G401 (cell line): ENCODE data around the gene SEMA5A. TPM values are rescaled to one million over a fixed set of nuclear protein-coding genes. Genes with fewer than 3 reads are reported as not detected.

Experiments used
- DNase-seq: peaks from one replicate; pipeline ENCODE4 v3.0.0-alpha.2; 2015; ENCODE audit warnings: low spot score
- in situ Hi-C: cut with HindIII; loops from 2 replicates; pipeline ENCODE4 v1.10.0; 2016; ENCODE audit warnings: low sequenced_read_pairs, mixed read lengths
- total RNA-seq: library from RNA; depleted of rRNA; stranded (reverse); fragments of >200 nt; shearing (Covaris generic); gene quantifications from 2 replicates; pipeline ENCODE4 v1.2.3, GENCODE V29; 2014

Gene SEMA5A
- total RNA-seq, 1 experiment from 2014 or later: 0.95 TPM

DNA sequence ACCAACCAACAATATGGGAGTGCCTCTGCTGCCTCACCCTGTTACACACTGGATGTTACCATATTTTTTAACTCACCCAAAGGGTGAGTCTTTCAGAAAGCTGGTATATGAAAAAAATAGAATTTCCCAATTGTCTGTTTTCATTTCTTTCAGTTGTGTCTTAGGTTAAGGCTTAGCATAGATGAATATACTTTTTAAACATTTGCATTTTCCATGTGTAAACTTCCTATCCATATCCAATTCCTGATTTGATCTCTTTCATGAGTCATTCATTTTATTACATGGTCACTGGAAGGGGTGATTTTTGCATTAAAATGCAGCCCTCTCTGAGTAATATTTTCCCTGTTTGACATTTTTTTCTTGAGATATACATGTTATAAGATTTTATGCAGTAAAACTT, 406.5 kb downstream of the SEMA5A start:
- in situ Hi-C loops: no loop called here
- no peak for DNase-seq

DNA sequence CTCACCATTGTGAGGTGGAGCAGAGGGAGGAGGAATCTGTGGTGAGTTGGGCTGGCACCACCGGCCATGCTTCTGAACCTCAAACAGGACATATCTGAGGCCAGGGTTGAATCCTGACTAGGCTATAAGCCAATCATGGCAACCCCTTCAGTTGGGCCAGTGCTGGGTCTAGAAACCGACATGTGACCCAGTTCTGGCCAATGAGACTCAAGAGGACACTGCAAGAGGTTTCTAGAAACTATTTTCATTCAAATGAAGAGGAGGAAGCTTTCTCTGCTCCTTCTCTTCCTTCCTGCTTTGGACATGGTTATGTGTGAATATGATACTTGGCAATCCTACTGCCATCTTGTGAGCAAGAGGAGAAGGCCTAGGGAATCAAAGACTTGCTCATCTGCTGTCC, 417.7 kb downstream of the SEMA5A start:
- no peak for DNase-seq
- in situ Hi-C loops: no loop called here

DNA sequence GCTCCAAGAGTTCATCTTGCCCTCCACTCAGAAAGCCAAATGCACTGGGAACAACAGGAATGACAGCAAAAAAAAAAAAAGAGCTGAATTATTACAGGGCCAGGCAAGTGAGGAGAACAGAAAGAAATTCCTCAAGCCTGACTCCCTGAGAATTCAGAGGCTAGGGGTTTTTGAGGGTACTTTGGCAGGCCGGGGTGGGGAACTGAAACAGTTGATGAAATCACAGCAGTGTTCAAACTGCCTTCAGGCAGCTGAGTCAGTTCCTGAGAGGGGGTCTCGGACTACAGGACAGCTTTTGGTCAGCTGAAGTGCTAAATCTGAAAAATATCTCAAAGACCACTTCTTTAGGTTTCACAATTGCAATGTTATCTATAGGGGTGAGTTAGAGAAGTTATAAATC, 419.4 kb downstream of the SEMA5A start:
- no peak for DNase-seq
- in situ Hi-C loops: no loop called here

DNA sequence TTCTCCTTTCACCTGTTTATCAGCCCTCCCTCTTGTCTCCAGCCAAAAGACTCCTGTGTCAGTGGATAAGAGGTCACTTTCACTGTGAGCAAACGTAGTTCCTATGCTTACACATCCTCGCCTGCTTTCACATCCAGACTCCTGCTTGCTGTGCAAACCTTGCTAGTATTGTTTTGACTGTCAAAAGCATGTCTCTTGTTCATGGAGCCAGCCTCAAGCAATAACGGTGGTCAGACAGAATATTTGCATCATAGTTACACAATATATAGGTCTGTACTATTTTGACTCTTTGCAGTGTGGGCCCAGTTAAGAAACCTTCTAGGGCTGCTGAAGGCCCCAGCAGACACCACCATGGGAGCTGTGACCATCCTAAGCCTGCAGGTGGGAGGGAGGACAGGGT, 420.0 kb downstream of the SEMA5A start:
- no peak for DNase-seq
- in situ Hi-C loops: no loop called here

DNA sequence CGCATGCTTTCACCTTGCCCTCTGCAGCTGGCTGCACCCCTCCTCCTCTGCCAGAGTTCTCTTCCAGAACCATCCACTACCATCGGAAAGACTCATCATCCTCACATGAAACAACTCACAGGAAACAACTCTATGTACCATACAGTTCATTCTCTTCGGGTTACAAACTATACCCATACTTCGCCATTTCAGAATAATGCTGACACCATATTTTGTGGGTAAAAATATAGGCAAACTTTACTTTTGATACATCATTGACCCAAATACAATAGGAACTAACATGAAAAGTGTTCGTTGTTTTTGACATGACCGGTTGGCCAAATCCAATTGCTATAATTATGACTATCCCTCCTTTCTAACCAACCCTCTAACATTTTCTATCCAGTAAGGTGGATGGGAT, 421.0 kb downstream of the SEMA5A start:
- in situ Hi-C loops: no loop called here
- DNase-seq: no peak

- no peak for DNase-seq
- in situ Hi-C loops: no loop called here
These were observed 421.8 kb downstream of the SEMA5A start for GRCh38 chr5:9124071-9124470.

DNA sequence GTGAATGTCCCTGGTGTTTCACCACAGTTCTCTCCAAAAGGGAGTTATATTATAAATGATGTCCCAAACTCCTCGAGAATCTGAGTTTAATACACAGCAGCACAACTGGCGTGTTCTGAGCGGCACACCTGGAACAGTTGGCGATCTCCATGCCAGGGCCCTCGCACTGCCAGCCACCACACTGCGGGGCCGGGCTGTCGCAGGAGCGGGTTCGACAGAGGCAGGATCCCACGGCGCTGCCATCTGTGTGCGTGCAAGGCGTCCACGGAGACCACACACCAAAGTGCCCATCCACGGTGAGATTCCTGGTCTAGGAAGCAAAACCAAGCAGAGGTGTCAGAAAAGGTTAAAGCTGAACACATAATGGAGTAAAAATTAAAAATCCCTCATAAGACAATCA, 423.3 kb downstream of the SEMA5A start:
- DNase-seq: no peak
- in situ Hi-C loops: no loop called here

DNA sequence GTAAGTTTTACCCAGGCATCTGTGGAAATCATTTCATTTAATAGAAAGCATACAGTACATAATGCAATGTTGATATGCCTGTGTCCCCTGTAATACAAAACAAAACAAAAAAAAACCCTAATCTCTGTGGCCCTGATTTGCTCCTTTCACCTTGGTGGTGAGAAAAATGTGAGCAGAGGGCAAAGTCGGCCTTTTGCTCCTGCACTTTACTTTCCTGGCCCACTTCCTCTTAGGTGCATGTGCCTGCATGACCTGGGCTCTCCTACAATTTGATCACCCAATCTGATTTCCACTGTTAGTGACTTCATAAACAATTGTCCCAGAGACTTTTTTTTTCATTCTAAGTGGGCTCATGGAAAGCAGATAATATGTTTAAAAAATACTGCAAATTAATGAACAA, 424.3 kb downstream of the SEMA5A start:
- DNase-seq: no peak
- in situ Hi-C loops: no loop called here

DNA sequence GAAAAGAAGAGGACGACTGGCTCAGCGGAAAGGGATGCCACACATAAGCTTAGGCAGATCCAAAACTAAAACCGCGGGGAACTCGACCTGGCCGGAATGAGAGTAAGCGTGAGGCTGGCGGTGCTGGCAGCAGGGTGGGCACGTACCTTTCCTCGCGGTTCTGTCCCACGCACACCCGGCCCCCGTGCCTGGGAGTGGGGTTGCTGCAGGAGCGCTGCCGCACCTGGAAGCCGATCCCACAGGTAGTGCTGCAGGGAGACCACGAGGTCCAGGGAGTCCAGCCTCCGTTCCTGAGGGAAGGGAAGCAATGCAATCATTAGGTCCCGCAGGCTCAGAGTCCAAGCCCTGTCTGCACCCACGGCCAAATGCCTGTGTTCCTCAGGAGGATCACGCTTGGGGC, 427.0 kb downstream of the SEMA5A start:
- in situ Hi-C loops: no loop called here

GRCh38 chr5:9115093-9115492, 430.8 kb downstream of the SEMA5A start:
- no peak for DNase-seq
- in situ Hi-C loops: no loop called here

More for the DNA sequence above, 427.0 kb downstream of the SEMA5A start:
- DNase-seq: no peak

DNA sequence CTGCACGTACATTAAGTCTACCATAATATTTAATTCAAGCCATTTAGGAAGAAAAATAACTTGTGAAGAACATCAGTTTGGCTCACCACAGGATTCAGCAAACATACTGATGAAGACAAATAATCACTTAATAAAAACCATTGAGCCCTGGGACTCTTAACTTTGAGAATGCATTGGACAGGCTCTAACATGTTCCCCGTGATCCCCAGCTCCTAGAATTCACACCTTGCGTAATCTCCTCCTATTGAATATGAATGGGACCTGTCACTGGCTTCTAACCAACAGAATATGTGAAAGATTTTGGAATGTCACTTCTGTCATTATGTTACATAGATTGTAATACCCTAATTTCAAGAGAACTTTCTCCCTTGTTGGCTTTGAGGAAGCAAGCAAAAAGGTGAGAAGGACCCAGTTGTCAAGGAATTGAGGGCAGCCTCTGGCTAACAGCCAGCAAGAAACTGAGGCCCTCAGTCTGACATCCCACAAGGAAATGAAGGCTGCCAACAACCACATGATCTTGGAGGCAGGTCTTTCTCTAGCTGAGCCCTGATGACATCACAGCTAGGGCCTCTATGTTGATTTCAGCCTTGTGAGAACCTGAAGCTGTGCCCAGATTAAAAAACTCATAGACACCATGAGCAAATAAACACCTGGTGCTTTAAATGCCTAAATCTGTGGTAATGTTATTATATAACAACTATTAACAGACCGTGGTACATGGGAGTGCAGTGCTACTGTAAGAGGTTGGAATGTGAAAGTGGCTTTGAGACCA, 433.2 kb downstream of the SEMA5A start:
- in situ Hi-C loops: no loop called here
- DNase-seq: no peak

DNA sequence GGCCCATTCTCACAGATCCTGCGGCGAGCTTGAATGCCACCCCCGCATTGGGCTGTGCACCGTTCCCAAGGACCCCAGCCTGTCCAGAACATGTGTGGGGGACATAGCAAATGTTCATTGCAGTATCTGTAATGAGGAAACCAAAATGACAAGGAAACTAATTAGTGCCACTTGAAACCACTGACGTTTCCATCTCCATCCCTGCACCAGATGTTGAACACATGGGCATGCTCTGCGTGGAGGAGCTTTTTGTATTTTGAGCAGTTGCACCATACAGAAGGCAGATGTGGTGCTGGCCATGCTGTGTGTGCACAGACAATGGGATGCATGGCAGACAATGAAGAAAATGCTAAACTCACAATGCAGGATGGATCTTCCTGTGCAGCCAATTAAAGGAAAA, 437.7 kb downstream of the SEMA5A start:
- in situ Hi-C loops: no loop called here
- DNase-seq: no peak

GRCh38 chr5:9105851-9106250, 440.0 kb downstream of the SEMA5A start:
- no peak for DNase-seq
- in situ Hi-C loops: no loop called here

DNA sequence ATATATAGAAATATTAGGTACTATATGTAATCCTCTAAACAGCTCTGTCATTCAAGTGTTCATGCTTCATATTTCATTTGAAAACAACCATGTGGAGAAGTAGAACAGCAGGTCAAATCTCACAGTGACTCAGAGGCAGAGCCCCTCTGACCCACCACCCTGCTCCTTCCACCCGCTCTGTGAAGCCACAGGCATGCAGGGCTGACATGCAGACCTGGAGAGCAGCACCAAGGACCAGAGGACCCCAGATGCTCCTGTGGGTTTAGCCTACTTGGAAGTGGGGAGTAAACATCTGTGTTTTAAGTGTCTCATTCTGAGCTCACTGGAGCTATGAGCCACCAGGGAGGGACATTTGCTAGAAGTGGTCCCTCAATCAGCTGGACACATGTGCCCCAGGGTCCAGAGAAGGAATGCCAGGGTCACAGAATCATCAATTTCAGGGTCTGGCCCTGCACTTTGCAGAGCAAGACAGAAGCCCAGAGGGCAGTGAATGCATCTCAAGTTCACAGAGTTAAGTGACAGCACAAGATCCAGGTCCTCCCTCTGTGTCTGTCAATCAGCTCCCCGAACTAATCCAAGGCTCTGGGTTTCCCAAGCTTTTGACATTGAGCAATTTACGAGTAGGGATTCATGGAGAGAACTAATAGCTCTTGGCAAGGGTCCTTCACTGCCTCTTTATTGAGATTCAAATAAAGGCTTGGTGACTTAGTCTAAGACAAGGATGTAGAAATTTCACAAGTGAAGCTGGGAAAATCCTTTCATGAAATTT, 441.1 kb downstream of the SEMA5A start:
- in situ Hi-C loops: no loop called here
- no peak for DNase-seq

DNA sequence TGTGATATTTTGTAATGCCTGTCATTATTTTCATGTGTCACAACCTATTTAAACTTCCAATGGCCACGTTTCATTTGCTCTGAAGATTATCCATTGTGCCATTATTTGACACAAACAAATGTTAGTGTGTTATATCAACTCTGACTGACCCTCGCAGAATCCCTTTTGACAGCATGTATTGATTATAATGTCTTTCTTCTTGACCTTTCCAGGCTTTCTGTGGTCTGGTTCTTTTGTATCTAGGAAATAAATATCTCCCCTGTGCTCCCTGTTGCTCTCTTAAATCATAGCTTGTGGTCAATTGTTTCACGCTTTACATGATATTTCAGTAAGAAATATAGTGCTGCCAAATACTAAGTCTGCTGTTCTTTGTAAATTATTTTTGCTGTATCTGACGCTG, 442.6 kb downstream of the SEMA5A start:
- DNase-seq: no peak
- in situ Hi-C loops: no loop called here

DNA sequence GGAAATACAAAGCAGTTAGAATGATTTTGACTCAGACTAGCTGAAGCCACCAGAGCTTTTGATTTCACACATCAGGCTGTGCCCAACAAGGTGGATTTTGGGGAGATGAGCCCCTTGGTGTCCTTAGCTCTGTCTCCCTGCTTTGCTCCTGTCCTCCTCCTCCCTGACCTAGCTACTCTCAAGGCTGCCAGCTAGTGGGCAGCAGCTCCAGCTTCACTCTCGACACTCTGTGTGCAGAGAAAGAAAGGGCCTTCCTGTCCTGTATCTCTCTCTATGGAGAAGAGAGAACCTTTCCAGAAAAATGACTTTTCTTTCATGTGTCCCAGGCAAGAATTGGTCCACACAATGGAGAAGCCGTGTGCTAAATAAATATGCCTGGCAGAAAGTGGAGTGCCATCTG, 446.2 kb downstream of the SEMA5A start:
- DNase-seq: no peak
- in situ Hi-C loops: no loop called here

- in situ Hi-C loops: no loop called here
- DNase-seq: no peak
These were observed 446.9 kb downstream of the SEMA5A start for GRCh38 chr5:9098990-9099389.

DNA sequence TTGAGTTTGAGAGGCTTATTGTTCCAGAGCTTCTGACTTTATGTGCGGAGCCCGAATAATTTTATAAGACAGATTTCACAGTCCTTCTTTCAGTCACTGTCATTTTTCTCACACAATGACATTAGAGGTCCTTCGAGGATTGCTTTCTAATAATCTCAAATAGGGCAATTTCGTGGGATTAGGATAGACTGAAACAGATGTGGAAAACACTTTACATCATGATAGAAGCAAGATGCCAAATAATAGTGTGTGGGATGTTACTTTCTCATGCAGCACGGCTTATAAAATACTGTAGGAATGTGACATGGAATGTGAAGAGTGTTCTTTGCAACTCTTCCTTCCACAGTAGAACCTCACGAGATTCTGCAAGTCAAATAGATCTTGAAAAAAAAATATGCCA, 451.3 kb downstream of the SEMA5A start:
- DNase-seq: no peak
- in situ Hi-C loops: no loop called here

GRCh38 chr5:9091896-9092662, 453.8 kb downstream of the SEMA5A start:
- no peak for DNase-seq
- in situ Hi-C loops: no loop called here

- in situ Hi-C loops: no loop called here
- no peak for DNase-seq
These were observed 455.4 kb downstream of the SEMA5A start for GRCh38 chr5:9090381-9091026.
